ENCODE measurements around the gene MZT2A.
"Not testable (repeated sequence)": the region's sequence is repeated elsewhere in the genome, so short reads cannot be mapped to it uniquely, and the experiment has no call there.

Gene MZT2A

GRCh38 chr2:131478074-131478849 lies 13.9 kb downstream of the MZT2A start:
- H3K27ac ChIP-seq; in situ Hi-C loops (cut with HindIII; ENCODE audit: low pct_ligation_motif_present, low sequenced_read_pairs); H3K27me3 ChIP-seq (replicated peaks); DNase-seq; H3K4me3 ChIP-seq (ENCODE audit: low read depth, low read length); H3K36me3 ChIP-seq (replicated peaks): not testable (repeated sequence)

- H3K27ac ChIP-seq; H3K4me3 ChIP-seq (ENCODE audit: low read depth, low read length); in situ Hi-C loops (cut with HindIII; ENCODE audit: low pct_ligation_motif_present, low sequenced_read_pairs); H3K36me3 ChIP-seq (replicated peaks); H3K27me3 ChIP-seq (replicated peaks); DNase-seq: not testable (repeated sequence)
Measured at GRCh38 chr2:131477227-131477626, 15.0 kb downstream of the MZT2A start.

- H3K27ac ChIP-seq; H3K36me3 ChIP-seq (replicated peaks); H3K4me3 ChIP-seq (ENCODE audit: low read depth, low read length); in situ Hi-C loops (cut with HindIII; ENCODE audit: low pct_ligation_motif_present, low sequenced_read_pairs); H3K27me3 ChIP-seq (replicated peaks); DNase-seq: not testable (repeated sequence)
Measured at GRCh38 chr2:131476363-131476762, 15.8 kb downstream of the MZT2A start.

GRCh38 chr2:131475831-131476230 lies 16.4 kb downstream of the MZT2A start, which contains the start of gene TUBA3D:
TUBA3D (plus strand) TSS chr2:131476119; CDS start chr2:131476200, 81 bp downstream.
- in situ Hi-C loops (cut with HindIII; ENCODE audit: low pct_ligation_motif_present, low sequenced_read_pairs), result no loop called here
- no peak for TF ChIP-seq CTCF (IDR thresholded peaks at IDR 0.05; ENCODE audit: low read depth, low read length, missing control alignments)
- no peak within 1 kb of the TSS for H3K4me3 ChIP-seq (ENCODE audit: low read depth, low read length)
- H3K27me3 ChIP-seq (replicated peaks), result no peaks in the 10 kb centered on the region
- no peaks in the 10 kb centered on the region for H3K36me3 ChIP-seq (replicated peaks)
- no peak within 1 kb of the TSS for H3K27ac ChIP-seq
- no peak for DNase-seq

- H3K36me3 ChIP-seq (replicated peaks); H3K4me3 ChIP-seq (ENCODE audit: low read depth, low read length); H3K27me3 ChIP-seq (replicated peaks); H3K27ac ChIP-seq; DNase-seq; in situ Hi-C loops (cut with HindIII; ENCODE audit: low pct_ligation_motif_present, low sequenced_read_pairs): not testable (repeated sequence)
Measured at GRCh38 chr2:131473266-131473665, 18.9 kb downstream of the MZT2A start.

GRCh38 chr2:131471624-131472023 lies 20.6 kb downstream of the MZT2A start:
- in situ Hi-C loops (cut with HindIII; ENCODE audit: low pct_ligation_motif_present, low sequenced_read_pairs); H3K36me3 ChIP-seq (replicated peaks); H3K27me3 ChIP-seq (replicated peaks); H3K4me3 ChIP-seq (ENCODE audit: low read depth, low read length); H3K27ac ChIP-seq; DNase-seq: not testable (repeated sequence)

- DNase-seq; H3K36me3 ChIP-seq (replicated peaks); H3K4me3 ChIP-seq (ENCODE audit: low read depth, low read length); H3K27me3 ChIP-seq (replicated peaks); H3K27ac ChIP-seq; in situ Hi-C loops (cut with HindIII; ENCODE audit: low pct_ligation_motif_present, low sequenced_read_pairs): not testable (repeated sequence)
Measured at GRCh38 chr2:131470944-131471343, 21.3 kb downstream of the MZT2A start.

- H3K27ac ChIP-seq; H3K27me3 ChIP-seq (replicated peaks); DNase-seq; H3K4me3 ChIP-seq (ENCODE audit: low read depth, low read length); in situ Hi-C loops (cut with HindIII; ENCODE audit: low pct_ligation_motif_present, low sequenced_read_pairs); H3K36me3 ChIP-seq (replicated peaks): not testable (repeated sequence)
Measured at GRCh38 chr2:131467722-131468121, 24.5 kb downstream of the MZT2A start.

GRCh38 chr2:131454914-131455313 lies 37.3 kb downstream of the MZT2A start:
- DNase-seq; H3K27me3 ChIP-seq (replicated peaks); H3K27ac ChIP-seq; H3K4me3 ChIP-seq (ENCODE audit: low read depth, low read length); H3K36me3 ChIP-seq (replicated peaks); in situ Hi-C loops (cut with HindIII; ENCODE audit: low pct_ligation_motif_present, low sequenced_read_pairs): not testable (repeated sequence)

GRCh38 chr2:131451265-131451949 lies 40.8 kb downstream of the MZT2A start:
- H3K27ac ChIP-seq; in situ Hi-C loops (cut with HindIII; ENCODE audit: low pct_ligation_motif_present, low sequenced_read_pairs); H3K36me3 ChIP-seq (replicated peaks); H3K4me3 ChIP-seq (ENCODE audit: low read depth, low read length); H3K27me3 ChIP-seq (replicated peaks); DNase-seq: not testable (repeated sequence)

GRCh38 chr2:131447981-131448380 lies 44.2 kb downstream of the MZT2A start:
- DNase-seq; H3K27me3 ChIP-seq (replicated peaks); H3K4me3 ChIP-seq (ENCODE audit: low read depth, low read length); H3K36me3 ChIP-seq (replicated peaks); H3K27ac ChIP-seq; in situ Hi-C loops (cut with HindIII; ENCODE audit: low pct_ligation_motif_present, low sequenced_read_pairs): not testable (repeated sequence)
